DMS114 treated with DMSO at 0.1 percent for 48 hours (cell line): ENCODE data around the gene AK4.

Source experiments
- DNase-seq: peaks from one replicate; lab custom pipeline; 2025; ENCODE audit not compliant: unreplicated experiment; lab: John Stamatoyannopoulos, UW

AK4 gene

GRCh38 chr1:65269612-65270011 is 121.6 kb downstream of the AK4 start:
- DNase-seq, result no peak

- DNase-seq, result no peak
These were observed 128.4 kb downstream of the AK4 start for GRCh38 chr1:65276197-65276939.

- DNase-seq, result no peak
These were observed 129.8 kb downstream of the AK4 start for GRCh38 chr1:65277605-65278347.

- DNase-seq, result no peak
These were observed 130.5 kb downstream of the AK4 start for GRCh38 chr1:65278376-65279069.

- no peak for DNase-seq
These were observed 131.2 kb downstream of the AK4 start for GRCh38 chr1:65279070-65279779.
